ENCODE results near the gene RAB41.
"Not testable (repeated sequence)": the region's sequence is repeated elsewhere in the genome, so short reads cannot be mapped to it uniquely, and the experiment has no call there.

Gene RAB41

GRCh38 chrX:70292788-70293187 is 10.8 kb downstream of the RAB41 start:
- no peak for DNase-seq

GRCh38 chrX:70293621-70294020 is 11.6 kb downstream of the RAB41 start:
- DNase-seq: no peak

GRCh38 chrX:70301716-70302115 is 19.7 kb downstream of the RAB41 start:
- DNase-seq: no peak

GRCh38 chrX:70313503-70313902 is 31.5 kb downstream of the RAB41 start:
- no peak for DNase-seq

GRCh38 chrX:70322784-70323183 is 40.8 kb downstream of the RAB41 start:
- DNase-seq: no peak

GRCh38 chrX:70323628-70324027 is 41.7 kb downstream of the RAB41 start:
- not testable (repeated sequence) for DNase-seq

GRCh38 chrX:70324326-70324725 is 42.4 kb downstream of the RAB41 start:
- no peak for DNase-seq

GRCh38 chrX:70331161-70331560 is 49.2 kb downstream of the RAB41 start:
- no peak for DNase-seq

GRCh38 chrX:70332600-70332999 is 50.6 kb downstream of the RAB41 start:
- no peak for DNase-seq
